KMS-11 (cell line): ENCODE results near the gene CMIP.

ENCODE experiments used
- H2AFZ ChIP-seq: fragments of 200-600 bp; sonication (generic); 2 replicates; pipeline ENCODE4 v1.6.1; 2016; ENCODE audit warnings: antibody characterized with exemption, mixed run types, low read depth
- H3K27ac ChIP-seq: fragments of 200-600 bp; sonication (generic); 2 replicates; pipeline ENCODE4 v1.6.1; 2016; ENCODE audit warnings: mild to moderate bottlenecking, mixed run types
- H3K27me3 ChIP-seq: fragments of 200-600 bp; sonication (generic); 2 replicates; pipeline ENCODE4 v1.6.1; 2017; ENCODE audit warnings: mild to moderate bottlenecking, low read depth, mixed run types, moderate library complexity; ENCODE audit not compliant: insufficient read depth
- H3K36me3 ChIP-seq: fragments of 200-600 bp; sonication (generic); 2 replicates; pipeline ENCODE4 v1.6.1; 2017; ENCODE audit warnings: mild to moderate bottlenecking, mixed run types; ENCODE audit not compliant: insufficient read depth
- H3K4me1 ChIP-seq: fragments of 200-600 bp; sonication (generic); 2 replicates; pipeline ENCODE4 v1.6.1; 2016; ENCODE audit warnings: mild to moderate bottlenecking, low read depth, mixed run types; ENCODE audit not compliant: poor library complexity, severe bottlenecking
- H3K4me2 ChIP-seq: fragments of 200-600 bp; sonication (generic); 2 replicates; pipeline ENCODE4 v1.7.0; 2016; ENCODE audit warnings: mild to moderate bottlenecking, mixed run types
- H3K4me3 ChIP-seq: fragments of 200-600 bp; sonication (generic); IDR thresholded peaks from 2 replicates; pipeline ENCODE4 v1.6.1; 2017; ENCODE audit warnings: low read depth, low read length, mixed read lengths; ENCODE audit not compliant: insufficient read depth
- H3K79me2 ChIP-seq: fragments of 200-600 bp; sonication (generic); 2 replicates; pipeline ENCODE4 v1.6.1; 2016; ENCODE audit warnings: low read depth, mixed run types; ENCODE audit not compliant: insufficient read depth
- H3K9ac ChIP-seq: fragments of 200-600 bp; sonication (generic); 2 replicates; pipeline ENCODE4 v1.6.1; 2016; ENCODE audit warnings: mild to moderate bottlenecking, mixed run types
- H4K20me1 ChIP-seq: fragments of 200-600 bp; sonication (generic); 2 replicates; pipeline ENCODE4 v1.6.1; 2016; ENCODE audit warnings: mild to moderate bottlenecking, mixed run types; ENCODE audit not compliant: insufficient read depth
- CTCF ChIP-seq: fragments of 200-600 bp; sonication (generic); conservative IDR thresholded peaks from 2 replicates; pipeline ENCODE4 v1.6.1; 2017; ENCODE audit warnings: low read depth, mild to moderate bottlenecking, antibody characterized with exemption, low read length, moderate library complexity, mixed read lengths

Gene CMIP

DNA sequence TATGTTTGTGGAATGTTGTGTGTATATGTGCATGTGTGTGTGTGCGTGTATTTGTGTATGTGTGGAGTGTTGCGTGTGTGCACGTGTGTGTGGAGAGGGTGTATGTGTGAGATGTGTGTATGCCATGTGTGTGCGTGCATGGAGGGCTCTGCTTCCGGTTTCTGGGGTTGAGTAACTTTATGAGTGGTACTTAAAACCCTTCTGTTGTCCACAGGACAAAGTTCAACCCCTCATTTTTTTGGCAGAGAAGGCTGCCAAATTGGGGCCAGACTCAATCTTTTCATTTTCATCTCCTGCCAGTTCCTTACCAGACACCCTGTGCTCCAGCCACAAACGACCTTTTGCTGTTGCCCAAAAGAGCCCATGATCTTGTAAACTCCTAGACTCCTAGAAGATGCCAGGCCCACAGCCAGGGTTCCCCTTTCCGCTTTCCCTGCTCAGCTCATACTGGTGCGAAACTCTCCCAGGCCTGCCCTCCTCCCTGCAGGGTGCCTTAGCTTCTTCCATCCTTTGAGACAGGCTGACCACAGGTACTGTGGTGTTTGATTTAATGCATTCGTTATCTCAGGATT, 100.2 kb downstream of the CMIP start:
- Histone ChIP-seq H3K4me2 (no peak overlapping the region), H3K27me3 (no peaks in the 10 kb centered on the region), H3K36me3 (no peaks in the 10 kb centered on the region), H3K9ac (no peak overlapping the region), H2AFZ (no peak overlapping the region), H3K4me1 (no peaks in the 10 kb centered on the region), H3K79me2 (peaks cover 90% of the 10 kb centered on the region), H3K27ac (no peak overlapping the region), H3K4me3 (no peak overlapping the region), H4K20me1 (peaks cover 14% of the 10 kb centered on the region)
- TF ChIP-seq CTCF = no peak

DNA sequence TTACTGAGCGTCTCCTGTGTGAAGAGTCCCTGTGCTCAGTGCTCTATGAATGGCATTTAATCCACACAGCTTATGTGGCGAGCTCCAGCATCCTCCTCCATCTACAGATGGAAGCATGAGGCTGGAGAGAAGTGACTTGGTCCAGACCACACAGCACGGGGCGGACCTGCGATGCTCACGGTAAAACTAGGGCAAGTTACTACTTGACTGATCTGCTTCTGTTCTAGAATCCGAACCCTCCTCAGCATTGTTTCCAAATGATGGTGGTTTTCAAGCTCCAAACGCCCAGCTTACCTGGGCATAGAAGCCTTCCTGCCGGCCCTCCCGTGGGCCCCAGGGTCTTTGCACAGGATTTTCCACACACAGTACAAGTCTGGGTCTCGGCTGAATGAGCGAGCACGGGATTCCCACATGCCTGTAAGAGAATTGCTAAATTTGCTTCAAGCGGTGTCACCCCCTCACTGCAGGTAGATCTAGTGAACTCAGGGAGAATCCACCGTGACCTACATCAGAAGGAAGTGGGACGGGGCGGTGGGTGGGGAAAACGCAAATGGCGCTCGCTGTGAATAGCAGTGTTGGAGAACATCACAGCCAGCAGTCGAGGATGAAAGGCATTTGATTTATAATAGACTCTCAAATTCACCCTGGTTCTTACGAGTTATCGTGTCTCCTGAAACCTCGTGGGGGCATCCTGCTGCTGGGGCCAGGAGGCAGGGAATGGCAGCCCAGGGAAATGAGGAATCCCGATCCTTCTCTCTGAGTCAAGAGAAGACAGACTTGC, 101.1 kb downstream of the CMIP start:
- Histone ChIP-seq H2AFZ (no peak overlapping the region), H3K4me3 (no peak overlapping the region), H4K20me1 (peaks cover 14% of the 10 kb centered on the region), H3K79me2 (peaks cover 89% of the 10 kb centered on the region), H3K9ac (no peak overlapping the region), H3K4me1 (no peaks in the 10 kb centered on the region), H3K27ac (no peak overlapping the region), H3K4me2 (no peak overlapping the region), H3K36me3 (no peaks in the 10 kb centered on the region), H3K27me3 (no peaks in the 10 kb centered on the region)
- TF ChIP-seq CTCF = no peak

GRCh38 chr16:81546781-81547180, 102.2 kb downstream of the CMIP start:
- no peak overlapping the region for H3K4me3 ChIP-seq
- TF ChIP-seq CTCF = no peak
- H3K27me3 ChIP-seq = no peaks in the 10 kb centered on the region
- H3K9ac ChIP-seq = no peak overlapping the region
- no peaks in the 10 kb centered on the region for H3K36me3 ChIP-seq
- no peak overlapping the region for H3K27ac ChIP-seq
- peaks cover 86% of the 10 kb centered on the region for H3K79me2 ChIP-seq
- H4K20me1 ChIP-seq = peaks cover 5% of the 10 kb centered on the region; the same call in 1 of the 2 replicates
- no peaks in the 10 kb centered on the region for H3K4me1 ChIP-seq
- H2AFZ ChIP-seq = no peak overlapping the region
- H3K4me2 ChIP-seq = no peak overlapping the region

- Histone ChIP-seq H3K36me3 (no peaks in the 10 kb centered on the region), H4K20me1 (peaks cover 8% of the 10 kb centered on the region; the same call in 1 of the 2 replicates), H3K79me2 (peaks cover 82% of the 10 kb centered on the region), H3K9ac (no peak overlapping the region), H3K27ac (no peak overlapping the region), H3K27me3 (no peaks in the 10 kb centered on the region), H3K4me3 (no peak overlapping the region), H2AFZ (no peak overlapping the region), H3K4me1 (no peaks in the 10 kb centered on the region), H3K4me2 (no peak overlapping the region)
- TF ChIP-seq CTCF = no peak
Measured at GRCh38 chr16:81547194-81547938, 102.8 kb downstream of the CMIP start.
